HepG2 (cell line): ENCODE data around the gene PLCG2. TPM values are rescaled to one million over a fixed set of nuclear protein-coding genes. Genes with fewer than 3 reads are reported as not detected.

Source experiments
- ATAC-seq: fragments of 200-7000 bp; cut with Tn5 transposase; 3 replicates; pipeline ENCODE4 v1.9.1; 2020; ENCODE audit warnings: mild to moderate bottlenecking, moderate library complexity
- BruUV-seq: library from RNA; stranded (reverse); fragments of 400-500 nt; replicated peaks from 2 replicates; lab custom pipeline; 2021; lab: Mats Ljungman, UMichigan
- CTCF ChIA-PET: fragments of 300-600 bp; formaldehyde crosslinking; extraction: SDS; loops from one replicate; lab custom pipeline; 2021; ENCODE audit warnings: low total read pairs, inconsistent platforms, low intra/inter-chr PET ratio; lab: Yijun Ruan, JAX
- POLR2A ChIA-PET: fragments of 350-600 bp; sonication (Branson Sonifier 250); formaldehyde crosslinking; loops from one replicate; lab custom pipeline; 2020; ENCODE audit warnings: antibody characterized with exemption, inconsistent platforms; lab: Yijun Ruan, JAX
- DNase-seq: peaks from one replicate; pipeline ENCODE4 v3.0.0-alpha.2; 2015; ENCODE audit warnings: low spot score
- FAIRE-seq: peaks from 3 replicates; lab custom pipeline; 2011; peaks lifted over from hg19 to GRCh38; lab: Jason Lieb, UNC
- H2AFZ ChIP-seq: one replicate; pipeline ENCODE4 v1.6.1; 2011; ENCODE audit warnings: low read length, inconsistent platforms
- H3K27ac ChIP-seq: fragments of 300-600 bp; 3 replicates; pipeline ENCODE4 v1.8.0; 2011; ENCODE audit warnings: mixed run types, mild to moderate bottlenecking, mixed read lengths, low read length, inconsistent platforms; ENCODE audit not compliant: insufficient read depth; ENCODE audit errors: extremely low read length
- H3K27me3 ChIP-seq, 2 experiments: fragments of 200-600 bp in 1 of 2; 2 replicates in 1 of 2; 3 replicates in 1 of 2; pipeline versions ENCODE4 v1.6.0 to v1.8.0; 2011; ENCODE audit warnings: low read length in 2 of 2, mild to moderate bottlenecking in 2 of 2, moderate library complexity in 2 of 2, inconsistent platforms in 1 of 2; ENCODE audit not compliant: insufficient read depth in 2 of 2, control insufficient read depth in 1 of 2
- H3K36me3 ChIP-seq, 2 experiments: fragments of 200-600 bp in 1 of 2; replicated peaks in 1 of 2; 2 replicates in 1 of 2; 3 replicates in 1 of 2; pipeline versions ENCODE4 v1.5.1 to v1.8.0; 2011; ENCODE audit warnings: low read length in 2 of 2, inconsistent platforms in 1 of 2; ENCODE audit not compliant: insufficient read depth in 2 of 2, control insufficient read depth in 1 of 2
- H3K4me1 ChIP-seq: 2 replicates; pipeline ENCODE4 v1.5.1; 2012; ENCODE audit warnings: low read length, inconsistent platforms; ENCODE audit not compliant: insufficient read depth
- H3K4me2 ChIP-seq: 2 replicates; pipeline ENCODE4 v1.6.0; 2011; ENCODE audit warnings: low read depth, low read length, inconsistent platforms
- H3K4me3 ChIP-seq, 3 experiments: fragments of 200-600 bp in 1 of 3; sonication (generic), shearing (Covaris generic) in 1 of 3; replicated peaks in 1 of 3; 2 replicates each; pipeline ENCODE4 v1.5.1; 2011 to 2016; ENCODE audit warnings: low read length in 3 of 3, inconsistent platforms in 2 of 3, low read depth in 2 of 3, mild to moderate bottlenecking in 2 of 3, control low read depth in 1 of 3, mixed read lengths in 1 of 3; ENCODE audit not compliant: insufficient read depth in 1 of 3
- H3K79me2 ChIP-seq: one replicate; pipeline ENCODE4 v1.6.1; 2011; ENCODE audit warnings: low read length, inconsistent platforms; ENCODE audit not compliant: insufficient read depth
- H3K9ac ChIP-seq: 2 replicates; pipeline ENCODE4 v1.6.0; 2011; ENCODE audit warnings: mild to moderate bottlenecking, low read depth, low read length, inconsistent platforms; ENCODE audit not compliant: insufficient read depth
- H3K9me3 ChIP-seq: 2 replicates; pipeline ENCODE4 v1.5.1; 2012; ENCODE audit warnings: mild to moderate bottlenecking, low read length
- H4K20me1 ChIP-seq: 2 replicates; pipeline ENCODE4 v1.6.0; 2011; ENCODE audit warnings: inconsistent platforms, mild to moderate bottlenecking, low read length, moderate library complexity; ENCODE audit not compliant: insufficient read depth
- CBX5 ChIP-seq: sonication (generic); formaldehyde crosslinking; IDR thresholded peaks from 2 replicates; pipeline ENCODE4 v1.4.0; 2020; ENCODE audit warnings: missing genetic modification reagents, borderline replicate concordance
- CREB1 ChIP-seq, 2 experiments: fragments of 450-650 bp in 1 of 2; IDR thresholded peaks; 2 replicates each; pipeline ENCODE4 v1.6.1; 2016 to 2017; ENCODE audit warnings: control low read depth in 1 of 2, mild to moderate bottlenecking in 1 of 2, missing compliant biosample characterization in 1 of 2, missing genetic modification characterization in 1 of 2
- RNF219 ChIP-seq: sonication (generic); formaldehyde crosslinking; IDR thresholded peaks from 2 replicates; pipeline ENCODE4 v1.5.0; 2020; ENCODE audit warnings: mild to moderate bottlenecking, missing genetic modification reagents
- RXRA ChIP-seq: sonication (generic); formaldehyde crosslinking; IDR thresholded peaks from 2 replicates; pipeline ENCODE4 v1.5.1; 2020; ENCODE audit warnings: missing genetic modification reagents
- SIX4 ChIP-seq: sonication (generic); formaldehyde crosslinking; IDR thresholded peaks from 2 replicates; pipeline ENCODE4 v1.4.0; 2020; ENCODE audit warnings: missing genetic modification reagents
- TBL1XR1 ChIP-seq: fragments of 150-350 bp; IDR thresholded peaks from 2 replicates; pipeline ENCODE4 v1.6.1; 2014; ENCODE audit warnings: borderline replicate concordance, low read length; ENCODE audit not compliant: partially characterized antibody
- TEAD2 ChIP-seq: sonication (generic); formaldehyde crosslinking; IDR thresholded peaks from 2 replicates; pipeline ENCODE4 v1.9.0; 2021; ENCODE audit warnings: missing genetic modification reagents
- ZNF205 ChIP-seq: IDR thresholded peaks from 2 replicates; pipeline ENCODE4 v1.6.1; 2018; ENCODE audit warnings: missing biosample characterization, missing genetic modification reagents
- ZNF609 ChIP-seq: sonication (generic); formaldehyde crosslinking; IDR thresholded peaks from 2 replicates; pipeline ENCODE4 v1.4.0; 2020; ENCODE audit warnings: mild to moderate bottlenecking, missing genetic modification reagents, borderline replicate concordance
- ZSCAN21 ChIP-seq: sonication (generic); formaldehyde crosslinking; IDR thresholded peaks from 2 replicates; pipeline ENCODE4 v1.8.0; 2022; ENCODE audit warnings: mild to moderate bottlenecking, missing genetic modification reagents, moderate library complexity, borderline replicate concordance
- WGBS: methylation state at CpG from one replicate; pipeline ENCODE4 v1.1.6; 2017; ENCODE audit warnings: low lambda C conversion rate; 5-methylcytosine and 5-hydroxymethylcytosine counted together
- in situ Hi-C: cut with HindIII; loops from 2 replicates; pipeline ENCODE4 v1.10.0; 2017; ENCODE audit warnings: low pct_unique_long_range_greater_than_20kb; ENCODE audit not compliant: extremely low pct_ligation_motif_present
- intact Hi-C: fragments of 100-400 bp; cut with micrococcal nuclease; formaldehyde crosslinking; loops from one replicate; pipeline ENCODE4 v1.10.0; 2022; ENCODE audit not compliant: unreplicated experiment
- polyA plus RNA-seq, 8 experiments: library from polyadenylated mRNA; depleted of rRNA in 3 of 8; stranded (reverse) in 7 of 8; unstranded in 1 of 8; fragments of >200 nt; fragmentation: Illumina TruSeq in 4 of 8; extraction: Trizol in 4 of 8; gene quantifications; 2 replicates each; pipeline versions ENCODE4 v1.2.1 to v1.2.3, GENCODE V29; 2011 to 2016; ENCODE audit warnings: low read depth in 4 of 8, missing spikeins in 1 of 8, mixed read lengths in 1 of 8; ENCODE audit not compliant: insufficient read depth in 1 of 8
- total RNA-seq, 5 experiments: library from RNA; depleted of rRNA; stranded (reverse); fragments of >200 nt; fragmentation: Illumina TruSeq; extraction: Trizol; gene quantifications; 2 replicates each; pipeline ENCODE4 v1.2.3, GENCODE V29; 2016; ENCODE audit warnings: low read depth in 1 of 5

The PLCG2 gene
- total and polyA plus RNA-seq, 2 of the 13 experiments (the other 11 are each of a cell fraction or from before 2014, with no cell fraction given): 0.13 to 0.18 TPM

GRCh38 chr16:81838794-81839193 lies 59.7 kb downstream of the PLCG2 start:
- no peaks in the 10 kb centered on the region for H3K79me2 ChIP-seq
- peaks cover 3 to 36% of the 10 kb centered on the region in 2 experiments; a peak in 4 of 5 replicates for H3K27me3 ChIP-seq
- no peaks in the 10 kb centered on the region; the same call in 1 of the 2 replicates for H4K20me1 ChIP-seq
- in situ Hi-C loops: no loop called here
- no peak for ATAC-seq
- no peak for DNase-seq
- BruUV-seq: no TSS peak
- no peak overlapping the region for H3K4me3 ChIP-seq
- H3K4me2 ChIP-seq: no peak overlapping the region
- ChIA-PET POLR2A (no interaction called here), CTCF (no interaction called here)
- H3K4me1 ChIP-seq: no peaks in the 10 kb centered on the region
- intact Hi-C loops: no loop called here
- no peak overlapping the region for H3K27ac ChIP-seq
- no peak for FAIRE-seq
- H3K36me3 ChIP-seq: no peaks in the 10 kb centered on the region
- H3K9ac ChIP-seq: no peak overlapping the region
- 5% methylated on average over 4 of the region's 4 CpGs for WGBS
- H2AFZ ChIP-seq: no peak overlapping the region
- H3K9me3 ChIP-seq: no peaks in the 10 kb centered on the region
- no peak for TF ChIP-seq TEAD2 (CRISPR knock-in tag)
- TF ChIP-seq CBX5 (CRISPR knock-in tag): no peak
- TF ChIP-seq RXRA (CRISPR knock-in tag): no peak

- H3K4me3 ChIP-seq: no peak overlapping the region
- H3K4me1 ChIP-seq: no peaks in the 10 kb centered on the region
- no peaks in the 10 kb centered on the region for H3K79me2 ChIP-seq
- no peaks in the 10 kb centered on the region for H3K36me3 ChIP-seq
- H3K9ac ChIP-seq: no peak overlapping the region
- H2AFZ ChIP-seq: no peak overlapping the region
- peaks cover 3 to 49% of the 10 kb centered on the region in 2 experiments; a peak in 4 of 5 replicates for H3K27me3 ChIP-seq
- CTCF ChIA-PET: no interaction called here
- TF ChIP-seq CREB1 (IDR thresholded peaks at IDR 0.05): no peak
- TF ChIP-seq CREB1 (CRISPR knock-in tag; IDR thresholded peaks at IDR 0.05): no peak
- TF ChIP-seq ZSCAN21 (CRISPR knock-in tag): no peak
- TF ChIP-seq ZNF609 (CRISPR knock-in tag): no peak
- no peak for TF ChIP-seq RNF219 (CRISPR knock-in tag)
- TF ChIP-seq TBL1XR1: no peak
- TF ChIP-seq ZNF205 (CRISPR knock-in tag): no peak
- no peak for TF ChIP-seq SIX4
- TF ChIP-seq, all 625 proteins: peak for 0
- Histone ChIP-seq H4K20me1 (no peaks in the 10 kb centered on the region; the same call in 1 of the 2 replicates), H3K4me2 (no peak overlapping the region), H3K27ac (no peak overlapping the region), H3K9me3 (no peaks in the 10 kb centered on the region)
- ATAC-seq (no peak), DNase-seq (no peak), FAIRE-seq (no peak)
- POLR2A ChIA-PET: no interaction called here
- WGBS: 19% methylated on average over 7 of the region's 7 CpGs
- no TSS peak for BruUV-seq
- intact Hi-C loops (no loop called here), in situ Hi-C loops (no loop called here)
Measured at GRCh38 chr16:81841722-81842121, 62.6 kb downstream of the PLCG2 start.
